Endothelial cell of umbilical vein (primary cell): Measurements from ENCODE around the gene GCAT.

Experiments used
- CTCF ChIP-seq, 2 donors: IDR thresholded peaks; 1 replicate in 1 of 2; 2 replicates in 1 of 2; pipeline ENCODE4 v1.5.1; 2011; ENCODE audit warnings: low read length in 2 of 2, mild to moderate bottlenecking in 2 of 2, moderate library complexity in 2 of 2, control low read depth in 1 of 2, inconsistent platforms in 1 of 2, low read depth in 1 of 2; ENCODE audit not compliant: insufficient read depth in 1 of 2; ENCODE audit errors: extremely low read depth in 1 of 2
- EZH2 ChIP-seq: IDR thresholded peaks from 2 replicates; pipeline ENCODE4 v1.6.1; 2012; ENCODE audit warnings: borderline replicate concordance, low read depth, mild to moderate bottlenecking, moderate library complexity, low read length, inconsistent platforms; ENCODE audit not compliant: severe bottlenecking
- JUN ChIP-seq: IDR thresholded peaks from 2 replicates; pipeline ENCODE4 v1.6.1; 2011; ENCODE audit warnings: borderline replicate concordance, low read depth; ENCODE audit not compliant: insufficient read length, insufficient read depth
- MAX ChIP-seq: IDR thresholded peaks from 2 replicates; pipeline ENCODE4 v1.6.1; 2011; ENCODE audit not compliant: insufficient read depth, insufficient read length
- MYC ChIP-seq: IDR thresholded peaks from one replicate; pipeline ENCODE4 v1.6.1; 2011; ENCODE audit warnings: mild to moderate bottlenecking, low read depth, low read length
- POLR2A ChIP-seq: IDR thresholded peaks from 2 replicates; pipeline ENCODE4 v1.6.1; 2012; ENCODE audit warnings: low read depth, mild to moderate bottlenecking, control low read depth, low read length
- POLR2AphosphoS5 ChIP-seq: IDR thresholded peaks from 2 replicates; pipeline ENCODE4 v1.6.1; 2012; ENCODE audit warnings: low read depth, mild to moderate bottlenecking, control low read depth, low read length, moderate library complexity; ENCODE audit not compliant: insufficient read depth

- TF ChIP-seq EZH2, result no peak
- TF ChIP-seq CTCF (IDR thresholded peaks at IDR 0.05; ENCODE audit: extremely low read depth in 1 of 2, insufficient read depth in 1 of 2, low read depth in 1 of 2, low read length in 2 of 2), result no peak
- no peak for TF ChIP-seq POLR2A
- TF ChIP-seq MAX, result no peak
- no peak for TF ChIP-seq POLR2AphosphoS5
- no peak for TF ChIP-seq MYC
- TF ChIP-seq JUN, result no peak
Measured at GRCh38 chr22:37806409-37807333, 1.1 kb upstream of the GCAT start.
